ENCODE results near the gene PPP2R3A. TPM values are rescaled to one million over a fixed set of nuclear protein-coding genes. Genes with fewer than 3 reads are reported as not detected.

Gene PPP2R3A
- total RNA-seq, 3 donors from 2014 or later (not counting 1 experiment from before 2014, with no cell fraction given): 0.35 to 0.43 (median 0.40) TPM

GRCh38 chr3:136196064-136196400, 230.5 kb downstream of the PPP2R3A start, which contains the start of gene MSL2:
MSL2 (minus strand) TSS chr3:136196335; CDS start chr3:136195113, 1,222 bp downstream.
- H3K27me3 ChIP-seq (ENCODE audit: control insufficient read depth, insufficient read depth, low read length): no peaks in the 10 kb centered on the region
- intact Hi-C loops (cut with micrococcal nuclease): loop anchor here (1.0 to 10.0 kb wide), 4 partner anchors 121 to 746 kb away; partner anchors contain the start of gene STAG1
- H3K4me3 Mint-ChIP-seq: peak within 1 kb of the TSS; percentile 99
- H3K4me1 Mint-ChIP-seq: peaks cover 62 to 65% of the 10 kb centered on the region in 2 donors
- peak within 1 kb of the TSS; percentile 98 for H3K27ac Mint-ChIP-seq
- peaks cover 13% of the 10 kb centered on the region for H3K4me1 ChIP-seq (ENCODE audit: control insufficient read depth, insufficient read depth, low read length)
- H3K9me3 ChIP-seq (ENCODE audit: control insufficient read depth, insufficient read depth, low read length): no peaks in the 10 kb centered on the region
- peaks cover 0 to 5% of the 10 kb centered on the region in 2 donors for H3K27me3 Mint-ChIP-seq (ENCODE audit: low read depth in 2 of 2)
- peak within 1 kb of the TSS; percentile 56 for H3K4me3 ChIP-seq (ENCODE audit: low read length)
- no peaks in the 10 kb centered on the region for H3K9me3 Mint-ChIP-seq
- H3K36me3 ChIP-seq (ENCODE audit: control insufficient read depth, insufficient read depth, low read length): no peaks in the 10 kb centered on the region
- H3K27ac ChIP-seq (ENCODE audit: low read length): peak within 1 kb of the TSS; percentile 99
- no peak for DNase-seq
- peak in 1 of 3 donors; percentile 25 for ATAC-seq
- 0% methylated on average over 37 of the region's 37 CpGs for WGBS (ENCODE audit: insufficient coverage)
- TF ChIP-seq CTCF (IDR thresholded peaks at IDR 0.05): no peak
- peaks cover 9% of the 10 kb centered on the region for H3K36me3 Mint-ChIP-seq

- peaks cover 8% of the 10 kb centered on the region for H3K4me1 ChIP-seq (ENCODE audit: control insufficient read depth, insufficient read depth, low read length)
- peak overlapping the region; percentile 56 for H3K4me3 ChIP-seq (ENCODE audit: low read length)
- H3K9me3 ChIP-seq (ENCODE audit: control insufficient read depth, insufficient read depth, low read length): no peaks in the 10 kb centered on the region
- TF ChIP-seq CTCF (IDR thresholded peaks at IDR 0.05): no peak
- Mint-ChIP-seq H3K36me3 (peaks cover 9% of the 10 kb centered on the region), H3K27ac (peak overlapping the region; percentile 98), H3K9me3 (no peaks in the 10 kb centered on the region), H3K4me3 (peak overlapping the region; percentile 99), H3K4me1 (peaks cover 59 to 60% of the 10 kb centered on the region in 2 donors), H3K27me3 (ENCODE audit: low read depth in 2 of 2) (peaks cover 0 to 5% of the 10 kb centered on the region in 2 donors)
- no peaks in the 10 kb centered on the region for H3K36me3 ChIP-seq (ENCODE audit: control insufficient read depth, insufficient read depth, low read length)
- ATAC-seq: peak; percentile 62 to 76 (median 68)
- no peaks in the 10 kb centered on the region for H3K27me3 ChIP-seq (ENCODE audit: control insufficient read depth, insufficient read depth, low read length)
- peak; percentile 94 to 99 for DNase-seq
- under 1% methylated on average over 64 of the region's 64 CpGs for WGBS (ENCODE audit: insufficient coverage)
- intact Hi-C loops (cut with micrococcal nuclease): loop anchor here (1.0 to 10.0 kb wide), 5 partner anchors 54 to 746 kb away; partner anchors contain the start of genes PCCB and STAG1
- peak overlapping the region; percentile 99 for H3K27ac ChIP-seq (ENCODE audit: low read length)
These were observed 231.1 kb downstream of the PPP2R3A start for GRCh38 chr3:136196401-136197158.

GRCh38 chr3:136197159-136197793, 231.7 kb downstream of the PPP2R3A start:
- peaks cover 1% of the 10 kb centered on the region for H3K4me1 ChIP-seq (ENCODE audit: control insufficient read depth, insufficient read depth, low read length)
- H3K27ac ChIP-seq (ENCODE audit: low read length): peak overlapping the region; percentile 99
- H3K4me3 Mint-ChIP-seq: peak overlapping the region; percentile 99
- H3K4me3 ChIP-seq (ENCODE audit: low read length): peak overlapping the region; percentile 56
- intact Hi-C loops (cut with micrococcal nuclease): loop anchor here (1.0 to 10.0 kb wide), 4 partner anchors 53 to 745 kb away; partner anchors contain the start of gene PCCB
- ATAC-seq: no peak
- no peak for TF ChIP-seq CTCF (IDR thresholded peaks at IDR 0.05)
- no peaks in the 10 kb centered on the region for H3K9me3 ChIP-seq (ENCODE audit: control insufficient read depth, insufficient read depth, low read length)
- peaks cover 52 to 53% of the 10 kb centered on the region in 2 donors for H3K4me1 Mint-ChIP-seq
- peaks cover 9% of the 10 kb centered on the region for H3K36me3 Mint-ChIP-seq
- WGBS (ENCODE audit: insufficient coverage): 15% methylated on average over 13 of the region's 15 CpGs
- no peaks in the 10 kb centered on the region for H3K36me3 ChIP-seq (ENCODE audit: control insufficient read depth, insufficient read depth, low read length)
- peak overlapping the region; percentile 98 for H3K27ac Mint-ChIP-seq
- DNase-seq: peak in 1 of 2 donors; percentile 28
- no peaks in the 10 kb centered on the region for H3K27me3 ChIP-seq (ENCODE audit: control insufficient read depth, insufficient read depth, low read length)
- no peaks in the 10 kb centered on the region for H3K9me3 Mint-ChIP-seq
- peaks cover 0 to 5% of the 10 kb centered on the region in 2 donors for H3K27me3 Mint-ChIP-seq (ENCODE audit: low read depth in 2 of 2)

Other genes with a start within 250 kb of the PPP2R3A start
- gene MSL2, start 230.6 kb downstream of the PPP2R3A start, total RNA-seq: 100 to 1,000 TPM; 104 to 114 (median 110) TPM